K562 (cell line): ENCODE results near the gene BRCC3. TPM values are rescaled to one million over a fixed set of nuclear protein-coding genes. Genes with fewer than 3 reads are reported as not detected.

Experiments used
- ATAC-seq: fragments of 200-7000 bp; cut with Tn5 transposase; 3 replicates; pipeline ENCODE4 v1.9.1; 2020; ENCODE audit warnings: moderate library complexity
- BruUV-seq: library from RNA; stranded (reverse); fragments of 400-500 nt; replicated peaks from 2 replicates; lab custom pipeline; 2021; lab: Mats Ljungman, UMichigan
- CTCF ChIA-PET: fragments of 300-600 bp; formaldehyde crosslinking; extraction: SDS; loops from one replicate; lab custom pipeline; 2021; ENCODE audit warnings: low intra/inter-chr PET ratio; lab: Yijun Ruan, JAX
- POLR2A ChIA-PET: fragments of 300-600, 350-650 bp; sonication (Branson Sonifier 250); formaldehyde crosslinking; extraction: SDS; loops from one replicate; lab custom pipeline; 2021; ENCODE audit warnings: antibody characterized with exemption, inconsistent platforms; lab: Yijun Ruan, JAX
- DNase-seq, 4 experiments: peaks; one replicate each; pipeline versions ENCODE4 v3.0.0 to v3.0.0-alpha.2; 2011 to 2018; ENCODE audit warnings: low spot score in 3 of 4, mixed read lengths in 3 of 4; ENCODE audit errors: extremely low read depth in 1 of 4
- FAIRE-seq: peaks from 2 replicates; lab custom pipeline; 2011; peaks lifted over from hg19 to GRCh38; lab: Jason Lieb, UNC
- H2AFZ ChIP-seq: 2 replicates; pipeline ENCODE4 v1.6.0; 2011; ENCODE audit warnings: low read depth, low read length, control low read depth, inconsistent platforms
- H3K27ac ChIP-seq: fragments of 200-600 bp; 3 replicates; pipeline ENCODE4 v1.8.0; 2011; ENCODE audit warnings: low read depth, mild to moderate bottlenecking, control low read depth, inconsistent platforms, low read length, moderate library complexity, mixed read lengths; ENCODE audit errors: extremely low read depth
- H3K27me3 ChIP-seq, 2 experiments: fragments of 300-600 bp in 1 of 2; 2 replicates in 1 of 2; 3 replicates in 1 of 2; pipeline versions ENCODE4 v1.6.0 to v1.8.0; 2011; ENCODE audit warnings: inconsistent platforms in 2 of 2, low read length in 2 of 2, mild to moderate bottlenecking in 1 of 2, mixed read lengths in 1 of 2, moderate library complexity in 1 of 2; ENCODE audit not compliant: control insufficient read depth in 2 of 2, insufficient read depth in 2 of 2
- H3K36me3 ChIP-seq: fragments of 300-600 bp; 3 replicates; pipeline ENCODE4 v1.8.0; 2011; ENCODE audit warnings: mild to moderate bottlenecking, low read length, inconsistent platforms; ENCODE audit not compliant: control insufficient read depth, insufficient read depth
- H3K4me1 ChIP-seq, 2 experiments: fragments of 200-600 bp in 1 of 2; replicated peaks in 1 of 2; 2 replicates in 1 of 2; 3 replicates in 1 of 2; pipeline versions ENCODE4 v1.5.1 to v1.8.0; 2011; ENCODE audit warnings: inconsistent platforms in 2 of 2, low read length in 2 of 2, mild to moderate bottlenecking in 1 of 2, mixed read lengths in 1 of 2, moderate library complexity in 1 of 2; ENCODE audit not compliant: control insufficient read depth in 2 of 2, insufficient read depth in 2 of 2
- H3K4me2 ChIP-seq: 2 replicates; pipeline ENCODE4 v1.6.1; 2011; ENCODE audit warnings: low read length, control low read depth, inconsistent platforms, mixed read lengths; ENCODE audit not compliant: insufficient read depth
- H3K4me3 ChIP-seq: fragments of 200-600 bp; sonication (generic), shearing (Covaris generic); 2 replicates; pipeline ENCODE4 v1.5.1; 2016; ENCODE audit warnings: control low read depth, inconsistent platforms
- H3K79me2 ChIP-seq: fragments of 200-600 bp; 3 replicates; pipeline ENCODE4 v1.8.0; 2011; ENCODE audit warnings: low read length, inconsistent platforms; ENCODE audit not compliant: control insufficient read depth, insufficient read depth
- H3K9ac ChIP-seq, 2 experiments: 2 replicates each; pipeline versions ENCODE4 v1.6.0 to v1.6.1; 2011; ENCODE audit warnings: low read depth in 2 of 2, low read length in 2 of 2, control low read depth in 1 of 2, inconsistent platforms in 1 of 2, mild to moderate bottlenecking in 1 of 2, mixed read lengths in 1 of 2; ENCODE audit not compliant: insufficient read depth in 1 of 2
- H3K9me1 ChIP-seq: one replicate; pipeline ENCODE4 v1.6.0; 2011; ENCODE audit warnings: inconsistent platforms, mild to moderate bottlenecking, low read length, moderate library complexity; ENCODE audit not compliant: control insufficient read depth, insufficient read depth
- H3K9me3 ChIP-seq: replicated peaks from 2 replicates; pipeline ENCODE4 v1.5.1; 2011; ENCODE audit warnings: low read depth, low read length, inconsistent platforms; ENCODE audit not compliant: control insufficient read depth, insufficient read depth
- H4K20me1 ChIP-seq: replicated peaks from 2 replicates; pipeline ENCODE4 v1.6.1; 2011; ENCODE audit warnings: low read length, inconsistent platforms, mixed read lengths; ENCODE audit not compliant: control insufficient read depth, insufficient read depth
- DEAF1 ChIP-seq: fragments of 450-650 bp; formaldehyde crosslinking; IDR thresholded peaks from 2 replicates; pipeline ENCODE4 v1.4.0; 2020; ENCODE audit warnings: mild to moderate bottlenecking, moderate library complexity
- KDM4B ChIP-seq, 2 experiments: fragments of 450-650 bp in 1 of 2; sonication (generic) in 1 of 2; IDR thresholded peaks; 2 replicates each; pipeline ENCODE4 v1.6.1; 2016 to 2017; ENCODE audit warnings: borderline replicate concordance in 2 of 2, antibody characterized with exemption in 1 of 2, low read depth in 1 of 2, mild to moderate bottlenecking in 1 of 2
- SRSF9 ChIP-seq: fragments of 200-400 bp; formaldehyde crosslinking; IDR thresholded peaks from 2 replicates; pipeline ENCODE4 v1.6.1; 2017; ENCODE audit warnings: low read depth, low read length, borderline replicate concordance
- STAG1 ChIP-seq: sonication (generic); formaldehyde crosslinking; IDR thresholded peaks from 2 replicates; pipeline ENCODE4 v1.5.0; 2020; ENCODE audit warnings: missing genetic modification reagents, borderline replicate concordance
- ZFPM2 ChIP-seq: fragments of 250-450 bp; sonication (Bioruptor Pico); IDR thresholded peaks from 2 replicates; pipeline ENCODE4 v1.5.1; 2022; ENCODE audit warnings: mild to moderate bottlenecking
- ZNF592 ChIP-seq: fragments of 450-650 bp; IDR thresholded peaks from 2 replicates; pipeline ENCODE4 v1.6.1; 2017; ENCODE audit warnings: antibody characterized with exemption, mild to moderate bottlenecking
- ZNF75A ChIP-seq: fragments of 450-650 bp; formaldehyde crosslinking; IDR thresholded peaks from 2 replicates; pipeline ENCODE4 v1.4.0; 2020; ENCODE audit warnings: mild to moderate bottlenecking
- in situ Hi-C: fragments of 300-500 bp; cut with MboI; formaldehyde crosslinking; loops from 4 replicates; pipeline ENCODE4 v1.15.0; 2018; ENCODE audit warnings: inconsistent platforms, mixed read lengths
- intact Hi-C: fragments of 100-400 bp; cut with micrococcal nuclease; formaldehyde crosslinking; loops from 2 replicates; pipeline ENCODE4 v1.14.2; 2022
- polyA plus RNA-seq, 8 experiments: library from polyadenylated mRNA; depleted of rRNA in 4 of 8; stranded (reverse) in 5 of 8; unstranded in 3 of 8; fragments of >200 nt; fragmentation: Nextera tagmentation in 2 of 8; fragmentation: Illumina TruSeq in 1 of 8; extraction: Ambion mirVana in 2 of 8; extraction: Trizol in 1 of 8; gene quantifications; 2 replicates each; pipeline versions ENCODE4 v1.2.1 to v1.2.3, GENCODE V29; 2011 to 2014; ENCODE audit warnings: inconsistent platforms in 1 of 8, missing spikeins in 1 of 8
- total RNA-seq, 7 experiments: library from RNA; depleted of rRNA in 6 of 7; stranded (reverse); fragments of >200 nt in 6 of 7; fragmentation: Illumina TruSeq in 2 of 7; extraction: Trizol in 2 of 7; gene quantifications; 2 replicates each; pipeline versions ENCODE4 v1.2.1 to v1.2.3, GENCODE V29; 2011 to 2021; ENCODE audit warnings: low replicate concordance in 1 of 7

BRCC3 gene
- total and polyA plus RNA-seq, 9 of the 15 experiments (the other 6 are each of a cell fraction or from before 2014, with no cell fraction given), result 9.6 to 44.8 (median 26.7) TPM

DNA sequence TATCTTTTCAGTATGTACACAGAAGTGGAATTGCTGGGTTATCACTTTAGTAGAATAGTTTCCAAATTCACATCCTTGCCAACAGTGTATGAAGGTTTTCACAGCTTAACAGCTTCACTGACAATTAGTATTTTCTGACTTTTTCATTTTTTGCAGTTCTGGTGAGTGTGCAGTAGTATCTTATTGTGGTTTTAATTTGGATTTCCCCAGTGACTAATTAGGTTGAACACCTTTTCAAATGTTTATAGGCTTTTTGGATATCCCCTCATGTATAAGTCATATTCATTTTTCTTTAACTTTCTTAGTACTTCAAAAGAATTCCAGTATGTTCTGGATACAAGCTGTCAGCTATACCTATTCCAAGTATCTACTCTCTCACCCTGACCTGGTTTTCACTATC lies 37.1 kb downstream of the BRCC3 start:
- no peak overlapping the region for H3K27ac ChIP-seq
- no peak overlapping the region for H2AFZ ChIP-seq
- no peaks in the 10 kb centered on the region for H3K4me1 ChIP-seq
- ATAC-seq (no peak), FAIRE-seq (no peak), DNase-seq (no peak)
- no peak overlapping the region for H3K4me2 ChIP-seq
- no peak overlapping the region for H3K9ac ChIP-seq
- in situ Hi-C loops, result no loop called here
- no TSS peak for BruUV-seq
- H3K27me3 ChIP-seq, result no peaks in the 10 kb centered on the region
- intact Hi-C loops, result no loop called here
- POLR2A ChIA-PET, result no interaction called here
- H3K9me3 ChIP-seq, result no peaks in the 10 kb centered on the region
- peaks cover 18% of the 10 kb centered on the region; the same call in 2 of the 3 replicates for H3K36me3 ChIP-seq
- H3K79me2 ChIP-seq, result no peaks in the 10 kb centered on the region
- H3K9me1 ChIP-seq, result no peaks in the 10 kb centered on the region
- TF ChIP-seq STAG1 (CRISPR knock-in tag) (no peak), ZFPM2 (CRISPR knock-in tag) (no peak), ZNF75A (CRISPR knock-in tag) (no peak), DEAF1 (CRISPR knock-in tag) (no peak), ZNF592 (no peak), SRSF9 (no peak), KDM4B (IDR thresholded peaks at IDR 0.05; ENCODE audit: borderline replicate concordance in 2 of 2, low read depth in 1 of 2) (no peak)
- no peaks in the 10 kb centered on the region for H4K20me1 ChIP-seq
- no peak overlapping the region for H3K4me3 ChIP-seq
- CTCF ChIA-PET, result no interaction called here
